Fibroblast of lung (primary cell): ENCODE results near the gene GRB10. TPM values are rescaled to one million over a fixed set of nuclear protein-coding genes. Genes with fewer than 3 reads are reported as not detected.

ENCODE experiments used
- DNase-seq, 2 donors: peaks; one replicate each; pipeline versions ENCODE4 v3.0.0 to v3.0.0-alpha.2; 2010; ENCODE audit warnings: low read depth in 2 of 2
- H2AFZ ChIP-seq: 2 replicates; pipeline ENCODE4 v1.5.1; 2012; ENCODE audit warnings: low read length, control low read depth, inconsistent platforms
- H3K27ac ChIP-seq: 2 replicates; pipeline ENCODE4 v1.5.1; 2011; ENCODE audit warnings: low read length, control low read depth; ENCODE audit not compliant: insufficient read depth
- H3K27me3 ChIP-seq: 2 replicates; pipeline ENCODE4 v1.5.1; 2011; ENCODE audit warnings: mild to moderate bottlenecking, low read length; ENCODE audit not compliant: control insufficient read depth, insufficient read depth
- H3K36me3 ChIP-seq: 2 replicates; pipeline ENCODE4 v1.5.1; 2011; ENCODE audit warnings: low read length; ENCODE audit not compliant: control insufficient read depth, insufficient read depth
- H3K4me1 ChIP-seq: 2 replicates; pipeline ENCODE4 v1.5.1; 2011; ENCODE audit warnings: low read length; ENCODE audit not compliant: control insufficient read depth, insufficient read depth; ENCODE audit errors: extremely low read depth
- H3K4me2 ChIP-seq: 2 replicates; pipeline ENCODE4 v1.5.1; 2011; ENCODE audit warnings: low read length, control low read depth; ENCODE audit not compliant: insufficient read depth; ENCODE audit errors: extremely low read depth
- H3K4me3 ChIP-seq, 4 experiments: fragments of 200-600 bp in 1 of 4; sonication (generic) in 1 of 4; replicated peaks in 1 of 4; 2 replicates each; pipeline ENCODE4 v1.5.1; 2011 to 2016; ENCODE audit warnings: low read length in 4 of 4, low read depth in 3 of 4, mild to moderate bottlenecking in 3 of 4, control low read depth in 2 of 4, inconsistent platforms in 1 of 4, mixed read lengths in 1 of 4; ENCODE audit not compliant: insufficient read depth in 1 of 4; ENCODE audit errors: control extremely low read depth in 1 of 4
- H3K79me2 ChIP-seq: 2 replicates; pipeline ENCODE4 v1.5.1; 2012; ENCODE audit warnings: mild to moderate bottlenecking, low read length, inconsistent platforms; ENCODE audit not compliant: control insufficient read depth, insufficient read depth
- H3K9ac ChIP-seq: 2 replicates; pipeline ENCODE4 v1.5.1; 2011; ENCODE audit warnings: mild to moderate bottlenecking, low read length, control low read depth; ENCODE audit not compliant: insufficient read depth
- H3K9me3 ChIP-seq: 2 replicates; pipeline ENCODE4 v1.5.1; 2012; ENCODE audit warnings: low read depth, low read length; ENCODE audit not compliant: control insufficient read depth, insufficient read depth
- H4K20me1 ChIP-seq: 2 replicates; pipeline ENCODE4 v1.5.1; 2011; ENCODE audit warnings: low read length; ENCODE audit not compliant: control insufficient read depth, insufficient read depth; ENCODE audit errors: extremely low read depth
- CTCF ChIP-seq, 2 donors: IDR thresholded peaks in 1 of 2; conservative IDR thresholded peaks in 1 of 2; 1 replicate in 1 of 2; 2 replicates in 1 of 2; pipeline ENCODE4 v1.5.1; 2011 to 2012; ENCODE audit warnings: low read length in 2 of 2, control low read depth in 1 of 2, inconsistent platforms in 1 of 2, low read depth in 1 of 2, mild to moderate bottlenecking in 1 of 2
- EZH2 ChIP-seq: IDR thresholded peaks from 2 replicates; pipeline ENCODE4 v1.5.1; 2012; ENCODE audit warnings: low read length, control low read depth, mild to moderate bottlenecking; ENCODE audit errors: missing control alignments
- polyA plus RNA-seq, 2 donors: library from polyadenylated mRNA; depleted of rRNA in 1 of 2; stranded (reverse) in 1 of 2; unstranded in 1 of 2; fragments of >200 nt; gene quantifications; 2 replicates each; pipeline ENCODE4 v1.2.1, GENCODE V29; 2011 to 2012; ENCODE audit warnings: missing spikeins in 1 of 2
- total RNA-seq: library from RNA; depleted of rRNA; stranded (reverse); fragments of >200 nt; gene quantifications from 2 replicates; pipeline ENCODE4 v1.2.1, GENCODE V29; 2014

The GRB10 gene
- total and polyA plus RNA-seq, 2 donors (not counting 1 experiment from before 2014, with no cell fraction given), result 11.1 to 64.1 TPM

GRCh38 chr7:50613473-50613872 is 169.2 kb downstream of the GRB10 start:
- no peak overlapping the region for H3K4me2 ChIP-seq
- H3K79me2 ChIP-seq, result no peaks in the 10 kb centered on the region
- H3K9me3 ChIP-seq, result no peaks in the 10 kb centered on the region
- H2AFZ ChIP-seq, result no peak overlapping the region
- H3K27ac ChIP-seq, result no peak overlapping the region
- no peaks in the 10 kb centered on the region for H3K4me1 ChIP-seq
- no peaks in the 10 kb centered on the region for H3K36me3 ChIP-seq
- H3K9ac ChIP-seq, result no peak overlapping the region
- TF ChIP-seq EZH2 (no peak), CTCF (conservative IDR thresholded peaks at IDR 0.05 in 1 of 2, IDR thresholded peaks at IDR 0.05 in 1 of 2; ENCODE audit: low read depth in 1 of 2, low read length in 2 of 2) (no peak)
- H4K20me1 ChIP-seq, result no peaks in the 10 kb centered on the region
- no peak overlapping the region for H3K4me3 ChIP-seq
- H3K27me3 ChIP-seq, result no peaks in the 10 kb centered on the region
- DNase-seq, result no peak

- H3K9me3 ChIP-seq, result no peaks in the 10 kb centered on the region
- no peak overlapping the region for H3K4me3 ChIP-seq
- H4K20me1 ChIP-seq, result no peaks in the 10 kb centered on the region
- H3K36me3 ChIP-seq, result no peaks in the 10 kb centered on the region
- no peaks in the 10 kb centered on the region for H3K4me1 ChIP-seq
- TF ChIP-seq EZH2, result no peak
- TF ChIP-seq CTCF (conservative IDR thresholded peaks at IDR 0.05 in 1 of 2, IDR thresholded peaks at IDR 0.05 in 1 of 2; ENCODE audit: low read depth in 1 of 2, low read length in 2 of 2), result no peak
- H3K27ac ChIP-seq, result no peak overlapping the region
- H3K79me2 ChIP-seq, result no peaks in the 10 kb centered on the region
- H2AFZ ChIP-seq, result no peak overlapping the region
- no peak for DNase-seq
- H3K27me3 ChIP-seq, result no peaks in the 10 kb centered on the region
- H3K4me2 ChIP-seq, result no peak overlapping the region
- no peak overlapping the region for H3K9ac ChIP-seq
Measured at GRCh38 chr7:50612704-50613103, 170.0 kb downstream of the GRB10 start.

- H4K20me1 ChIP-seq, result no peaks in the 10 kb centered on the region
- H3K4me1 ChIP-seq, result no peaks in the 10 kb centered on the region
- H3K4me3 ChIP-seq, result no peak overlapping the region
- TF ChIP-seq CTCF (conservative IDR thresholded peaks at IDR 0.05 in 1 of 2, IDR thresholded peaks at IDR 0.05 in 1 of 2; ENCODE audit: low read depth in 1 of 2, low read length in 2 of 2), result no peak
- no peak for TF ChIP-seq EZH2
- H3K27me3 ChIP-seq, result no peaks in the 10 kb centered on the region
- H3K79me2 ChIP-seq, result no peaks in the 10 kb centered on the region
- no peak overlapping the region for H3K9ac ChIP-seq
- no peaks in the 10 kb centered on the region for H3K9me3 ChIP-seq
- H3K27ac ChIP-seq, result no peak overlapping the region
- H3K4me2 ChIP-seq, result no peak overlapping the region
- H3K36me3 ChIP-seq, result no peaks in the 10 kb centered on the region
- peak; percentile 28 to 85 for DNase-seq
- no peak overlapping the region for H2AFZ ChIP-seq
Measured at GRCh38 chr7:50610521-50611277, 172.0 kb downstream of the GRB10 start.
